ENCODE data around the gene DPM3. TPM values are rescaled to one million over a fixed set of nuclear protein-coding genes. Genes with fewer than 3 reads are reported as not detected.

DPM3 gene
- total RNA-seq, 1 experiment from 2014 or later = 113 TPM

DNA sequence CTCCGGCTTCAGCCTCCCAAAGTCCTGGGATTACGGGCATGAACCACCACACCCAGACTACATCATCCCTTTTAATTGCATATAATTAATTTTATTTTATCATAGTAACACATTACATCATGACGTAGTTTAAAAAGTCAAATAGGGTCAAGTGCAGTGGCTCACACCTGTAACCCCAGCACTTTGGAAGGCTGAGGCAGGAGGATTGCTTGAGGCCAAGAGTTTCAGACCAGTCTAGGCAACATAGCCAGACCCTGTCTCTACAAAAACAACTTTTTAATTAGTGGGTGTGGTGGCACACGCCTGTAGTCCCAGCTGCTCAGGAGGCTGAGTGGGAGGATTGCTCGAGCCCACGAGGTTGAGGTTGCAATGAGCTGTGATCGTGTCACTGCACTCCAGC lies 41.0 kb downstream of the DPM3 start:
- Histone ChIP-seq H3K9ac (ENCODE audit: low read length) (no peak overlapping the region), H2AFZ (ENCODE audit: low read depth, low read length, poor library complexity, severe bottlenecking) (no peak overlapping the region), H3K27me3 (ENCODE audit: insufficient read depth, low read length) (no peaks in the 10 kb centered on the region), H3K4me3 (replicated peaks in 1 of 2; ENCODE audit: low read depth in 1 of 2, low read length in 2 of 2) (no peak overlapping the region), H3K27ac (ENCODE audit: low read depth, low read length) (no peak overlapping the region), H3K9me3 (ENCODE audit: control insufficient read depth in 1 of 2, insufficient read depth in 1 of 2, low read depth in 1 of 2, low read length in 2 of 2) (no peaks in the 10 kb centered on the region), H3K36me3 (ENCODE audit: control insufficient read depth in 1 of 2, insufficient read depth in 2 of 2, low read length in 2 of 2) (no peaks in the 10 kb centered on the region), H3K79me2 (ENCODE audit: insufficient read depth, low read length) (no peaks in the 10 kb centered on the region), H3K9me2 (ENCODE audit: insufficient read depth) (no peaks in the 10 kb centered on the region), H4K20me1 (ENCODE audit: insufficient read depth) (no peaks in the 10 kb centered on the region), H3K4me1 (ENCODE audit: control insufficient read depth in 1 of 2, insufficient read depth in 2 of 2, low read length in 2 of 2) (peaks cover 3 to 5% of the 10 kb centered on the region in 2 experiments; a peak in 3 of 4 replicates), H3K4me2 (ENCODE audit: low read length) (no peak overlapping the region)
- DNase-seq (ENCODE audit: low read depth, low spot score) (no peak), ATAC-seq (no peak)
- intact Hi-C loops (cut with micrococcal nuclease) = loop anchor here (10.0 kb wide), 1 partner anchor 495 kb away; no protein-coding TSS in a partner anchor
- ChIA-PET CTCF (interaction anchor here (0.9 to 1.7 kb wide), 2 partner anchors 8 to 74 kb away, joined by 3 to 6 read pairs; partner anchors contain the start of gene KRTCAP2), POLR2A (no interaction called here), RAD21 (ENCODE audit: low non-redundant PET in 1 of 2, low total read pairs in 2 of 2, uncharacterized antibody in 2 of 2, unreplicated experiment in 2 of 2) (no interaction called here)
- no peak for TF ChIP-seq CEBPB (IDR thresholded peaks at IDR 0.05; ENCODE audit: low read depth)
- no peak for TF ChIP-seq CBX3 (IDR thresholded peaks at IDR 0.05; ENCODE audit: low read depth)
- no peak for TF ChIP-seq EZH2phosphoT487 (IDR thresholded peaks at IDR 0.05; ENCODE audit: borderline replicate concordance)
- TF ChIP-seq EGR1 (IDR thresholded peaks at IDR 0.05; ENCODE audit: low read depth) = no peak
- TF ChIP-seq ZBTB33 (IDR thresholded peaks at IDR 0.05; ENCODE audit: extremely low read depth, insufficient replicate concordance, low read length) = no peak
- TF ChIP-seq, protein P1, sequence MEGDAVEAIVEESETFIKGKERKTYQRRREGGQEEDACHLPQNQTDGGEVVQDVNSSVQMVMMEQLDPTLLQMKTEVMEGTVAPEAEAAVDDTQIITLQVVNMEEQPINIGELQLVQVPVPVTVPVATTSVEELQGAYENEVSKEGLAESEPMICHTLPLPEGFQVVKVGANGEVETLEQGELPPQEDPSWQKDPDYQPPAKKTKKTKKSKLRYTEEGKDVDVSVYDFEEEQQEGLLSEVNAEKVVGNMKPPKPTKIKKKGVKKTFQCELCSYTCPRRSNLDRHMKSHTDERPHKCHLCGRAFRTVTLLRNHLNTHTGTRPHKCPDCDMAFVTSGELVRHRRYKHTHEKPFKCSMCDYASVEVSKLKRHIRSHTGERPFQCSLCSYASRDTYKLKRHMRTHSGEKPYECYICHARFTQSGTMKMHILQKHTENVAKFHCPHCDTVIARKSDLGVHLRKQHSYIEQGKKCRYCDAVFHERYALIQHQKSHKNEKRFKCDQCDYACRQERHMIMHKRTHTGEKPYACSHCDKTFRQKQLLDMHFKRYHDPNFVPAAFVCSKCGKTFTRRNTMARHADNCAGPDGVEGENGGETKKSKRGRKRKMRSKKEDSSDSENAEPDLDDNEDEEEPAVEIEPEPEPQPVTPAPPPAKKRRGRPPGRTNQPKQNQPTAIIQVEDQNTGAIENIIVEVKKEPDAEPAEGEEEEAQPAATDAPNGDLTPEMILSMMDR (IDR thresholded peaks at IDR 0.05 in 2 of 3, conservative IDR thresholded peaks at IDR 0.05 in 1 of 3; ENCODE audit: borderline replicate concordance in 1 of 3, insufficient read depth in 1 of 3, low read depth in 2 of 3, low read length in 2 of 3) = no peak
- TF ChIP-seq POLR2AphosphoS5 (IDR thresholded peaks at IDR 0.05; ENCODE audit: low read depth, low read length) = no peak
- TF ChIP-seq REST (IDR thresholded peaks at IDR 0.05; ENCODE audit: low read depth) = no peak
- TF ChIP-seq RAD21 (IDR thresholded peaks at IDR 0.05; ENCODE audit: low read depth) = no peak
- no peak for TF ChIP-seq MAX (IDR thresholded peaks at IDR 0.05)
- no peak for TF ChIP-seq SIN3A (IDR thresholded peaks at IDR 0.05; ENCODE audit: low read depth)
- TF ChIP-seq ATF3 (IDR thresholded peaks at IDR 0.05) = no peak
- no peak for TF ChIP-seq YY1 (IDR thresholded peaks at IDR 0.05; ENCODE audit: extremely low read depth, insufficient replicate concordance, low read depth, low read length)
- no TSS peak for BruUV-seq (replicated peaks)

Measured in HCT116 (cell line).